HepG2 (cell line): ENCODE data around the gene AGT. TPM values are rescaled to one million over a fixed set of nuclear protein-coding genes. Genes with fewer than 3 reads are reported as not detected.

Experiments used
- HMGXB4 ChIP-seq, 2 experiments: sonication (generic) in 1 of 2; formaldehyde crosslinking in 1 of 2; IDR thresholded peaks; 2 replicates each; pipeline versions ENCODE4 v1.4.0 to v1.6.1; 2018 to 2020; ENCODE audit warnings: missing genetic modification reagents in 2 of 2, borderline replicate concordance in 1 of 2, low read depth in 1 of 2, mild to moderate bottlenecking in 1 of 2, missing biosample characterization in 1 of 2
- KMT2B ChIP-seq: IDR thresholded peaks from 2 replicates; pipeline ENCODE4 v1.6.1; 2016; ENCODE audit warnings: missing genetic modification reagents, missing compliant biosample characterization
- MBD4 ChIP-seq: IDR thresholded peaks from 2 replicates; pipeline ENCODE4 v1.6.1; 2012; ENCODE audit warnings: low read length, inconsistent platforms, borderline replicate concordance
- POGK ChIP-seq: sonication (generic); formaldehyde crosslinking; conservative IDR thresholded peaks from 2 replicates; pipeline ENCODE4 v1.8.0; 2022; ENCODE audit warnings: mild to moderate bottlenecking, moderate library complexity, missing genetic modification reagents
- SATB2 ChIP-seq: sonication (generic); formaldehyde crosslinking; IDR thresholded peaks from 2 replicates; pipeline ENCODE4 v1.5.0; 2020; ENCODE audit warnings: missing genetic modification reagents
- SSRP1 ChIP-seq: IDR thresholded peaks from 2 replicates; pipeline ENCODE4 v1.6.1; 2016; ENCODE audit warnings: control low read depth
- TCF7 ChIP-seq: sonication (generic); IDR thresholded peaks from 2 replicates; pipeline ENCODE4 v1.6.1; 2016; ENCODE audit warnings: antibody characterized with exemption, low read depth
- ZBTB7B ChIP-seq: sonication (generic); formaldehyde crosslinking; IDR thresholded peaks from 2 replicates; pipeline ENCODE4 v1.4.0; 2020; ENCODE audit warnings: missing genetic modification reagents
- ZNF589 ChIP-seq: sonication (generic); formaldehyde crosslinking; conservative IDR thresholded peaks from 2 replicates; pipeline ENCODE4 v1.8.0; 2022; ENCODE audit warnings: mild to moderate bottlenecking, moderate library complexity, missing genetic modification reagents
- polyA plus RNA-seq, 8 experiments: library from polyadenylated mRNA; depleted of rRNA in 3 of 8; stranded (reverse) in 7 of 8; unstranded in 1 of 8; fragments of >200 nt; fragmentation: Illumina TruSeq in 4 of 8; extraction: Trizol in 4 of 8; gene quantifications; 2 replicates each; pipeline versions ENCODE4 v1.2.1 to v1.2.3, GENCODE V29; 2011 to 2016; ENCODE audit warnings: low read depth in 4 of 8, missing spikeins in 1 of 8, mixed read lengths in 1 of 8; ENCODE audit not compliant: insufficient read depth in 1 of 8
- total RNA-seq, 5 experiments: library from RNA; depleted of rRNA; stranded (reverse); fragments of >200 nt; fragmentation: Illumina TruSeq; extraction: Trizol; gene quantifications; 2 replicates each; pipeline ENCODE4 v1.2.3, GENCODE V29; 2016; ENCODE audit warnings: low read depth in 1 of 5
- TF ChIP-seq, protein P1 (sequence below): IDR thresholded peaks from 2 replicates; pipeline ENCODE4 v1.6.1; 2016; ENCODE audit warnings: low read depth, borderline replicate concordance
- TF ChIP-seq, protein P2 (sequence below): sonication (generic); formaldehyde crosslinking; IDR thresholded peaks from 2 replicates; pipeline ENCODE4 v1.5.0; 2020; ENCODE audit warnings: missing genetic modification reagents, mild to moderate bottlenecking, borderline replicate concordance
- TF ChIP-seq, protein P3 (sequence below): sonication (generic); formaldehyde crosslinking; IDR thresholded peaks from 2 replicates; pipeline ENCODE4 v1.9.0; 2021; ENCODE audit warnings: missing genetic modification reagents, borderline replicate concordance
- TF ChIP-seq, protein P4 (sequence below), 2 experiments: sonication (generic) in 1 of 2; formaldehyde crosslinking in 1 of 2; IDR thresholded peaks; 2 replicates each; pipeline versions ENCODE4 v1.4.0 to v1.6.1; 2016 to 2020; ENCODE audit warnings: borderline replicate concordance in 1 of 2, low read depth in 1 of 2, mild to moderate bottlenecking in 1 of 2, missing genetic modification reagents in 1 of 2

Gene AGT
- total and polyA plus RNA-seq, 2 of the 13 experiments (the other 11 are each of a cell fraction or from before 2014, with no cell fraction given), result 892 to 2,071 TPM

DNA sequence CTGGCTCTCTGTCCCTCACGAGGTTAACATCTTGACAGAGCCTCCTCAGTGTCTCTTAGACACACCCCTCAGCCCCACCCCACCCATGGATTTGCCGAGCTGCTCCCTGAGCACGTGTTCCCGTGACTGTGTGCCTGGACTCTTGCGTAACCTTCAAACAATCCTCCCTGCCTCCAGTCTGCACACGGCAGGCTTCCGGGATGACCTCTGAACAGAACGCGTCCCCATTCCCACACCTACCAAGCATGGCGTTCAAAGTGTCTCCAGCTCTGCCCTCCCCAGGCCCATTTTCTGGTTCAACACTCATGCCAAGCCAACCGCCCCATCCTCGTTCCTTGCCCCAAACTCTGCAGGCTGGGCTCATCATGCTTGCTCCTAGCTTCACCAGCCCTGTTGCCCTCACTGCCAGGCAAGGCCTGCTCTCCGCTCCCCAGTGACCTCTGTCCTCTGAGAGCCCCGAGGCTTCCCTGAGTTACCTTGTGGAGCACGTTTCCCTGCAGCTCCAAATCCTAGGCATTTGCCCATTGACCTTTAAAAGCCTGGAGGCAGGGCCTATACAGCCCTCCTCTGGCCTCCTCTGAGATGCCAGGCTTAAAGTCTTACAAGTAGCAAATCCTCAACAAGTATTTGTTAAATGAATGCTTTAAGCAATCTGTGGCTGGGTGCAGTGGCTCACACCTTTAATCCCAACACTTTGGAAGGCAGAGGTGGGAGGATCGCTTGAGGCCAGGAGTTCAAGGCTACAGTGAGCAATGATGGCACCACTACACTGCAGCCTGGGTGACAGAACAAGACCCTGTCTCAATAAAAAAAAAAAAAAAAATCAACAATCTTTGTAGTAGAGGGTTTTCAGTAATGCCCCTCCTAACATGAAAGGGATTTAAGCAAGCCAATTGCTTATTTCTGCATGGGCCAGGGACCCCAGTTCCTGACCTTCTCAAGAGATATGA lies 5.0 kb downstream of the AGT start (continued):
- peak in 1 of 2 experiments; percentile 71; a peak in 2 of 4 replicates for TF ChIP-seq HMGXB4 (CRISPR knock-in tag; IDR thresholded peaks at IDR 0.05; ENCODE audit: borderline replicate concordance in 1 of 2, low read depth in 1 of 2)
- TF ChIP-seq, protein P1, sequence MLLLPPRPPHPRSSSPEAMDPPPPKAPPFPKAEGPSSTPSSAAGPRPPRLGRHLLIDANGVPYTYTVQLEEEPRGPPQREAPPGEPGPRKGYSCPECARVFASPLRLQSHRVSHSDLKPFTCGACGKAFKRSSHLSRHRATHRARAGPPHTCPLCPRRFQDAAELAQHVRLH (CRISPR knock-in tag), result peak; percentile 63; the same call in 1 of the 2 replicates
- no peak for TF ChIP-seq SSRP1
- peak; percentile 25 for TF ChIP-seq ZBTB7B (CRISPR knock-in tag)
- TF ChIP-seq, protein P2, sequence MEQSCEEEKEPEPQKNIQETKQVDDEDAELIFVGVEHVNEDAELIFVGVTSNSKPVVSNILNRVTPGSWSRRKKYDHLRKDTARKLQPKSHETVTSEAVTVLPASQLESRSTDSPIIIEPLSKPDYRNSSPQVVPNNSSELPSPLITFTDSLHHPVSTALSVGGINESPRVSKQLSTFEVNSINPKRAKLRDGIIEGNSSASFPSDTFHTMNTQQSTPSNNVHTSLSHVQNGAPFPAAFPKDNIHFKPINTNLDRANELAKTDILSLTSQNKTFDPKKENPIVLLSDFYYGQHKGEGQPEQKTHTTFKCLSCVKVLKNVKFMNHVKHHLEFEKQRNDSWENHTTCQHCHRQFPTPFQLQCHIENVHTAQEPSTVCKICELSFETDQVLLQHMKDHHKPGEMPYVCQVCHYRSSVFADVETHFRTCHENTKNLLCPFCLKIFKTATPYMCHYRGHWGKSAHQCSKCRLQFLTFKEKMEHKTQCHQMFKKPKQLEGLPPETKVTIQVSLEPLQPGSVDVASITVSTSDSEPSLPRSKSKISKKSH (CRISPR knock-in tag), result peak; percentile 62
- peak; percentile 84 for TF ChIP-seq POGK (CRISPR knock-in tag)
- TF ChIP-seq KMT2B (CRISPR knock-in tag), result peak; percentile 31; the same call in 1 of the 2 replicates
- TF ChIP-seq SATB2 (CRISPR knock-in tag), result no peak
- TF ChIP-seq, protein P3, sequence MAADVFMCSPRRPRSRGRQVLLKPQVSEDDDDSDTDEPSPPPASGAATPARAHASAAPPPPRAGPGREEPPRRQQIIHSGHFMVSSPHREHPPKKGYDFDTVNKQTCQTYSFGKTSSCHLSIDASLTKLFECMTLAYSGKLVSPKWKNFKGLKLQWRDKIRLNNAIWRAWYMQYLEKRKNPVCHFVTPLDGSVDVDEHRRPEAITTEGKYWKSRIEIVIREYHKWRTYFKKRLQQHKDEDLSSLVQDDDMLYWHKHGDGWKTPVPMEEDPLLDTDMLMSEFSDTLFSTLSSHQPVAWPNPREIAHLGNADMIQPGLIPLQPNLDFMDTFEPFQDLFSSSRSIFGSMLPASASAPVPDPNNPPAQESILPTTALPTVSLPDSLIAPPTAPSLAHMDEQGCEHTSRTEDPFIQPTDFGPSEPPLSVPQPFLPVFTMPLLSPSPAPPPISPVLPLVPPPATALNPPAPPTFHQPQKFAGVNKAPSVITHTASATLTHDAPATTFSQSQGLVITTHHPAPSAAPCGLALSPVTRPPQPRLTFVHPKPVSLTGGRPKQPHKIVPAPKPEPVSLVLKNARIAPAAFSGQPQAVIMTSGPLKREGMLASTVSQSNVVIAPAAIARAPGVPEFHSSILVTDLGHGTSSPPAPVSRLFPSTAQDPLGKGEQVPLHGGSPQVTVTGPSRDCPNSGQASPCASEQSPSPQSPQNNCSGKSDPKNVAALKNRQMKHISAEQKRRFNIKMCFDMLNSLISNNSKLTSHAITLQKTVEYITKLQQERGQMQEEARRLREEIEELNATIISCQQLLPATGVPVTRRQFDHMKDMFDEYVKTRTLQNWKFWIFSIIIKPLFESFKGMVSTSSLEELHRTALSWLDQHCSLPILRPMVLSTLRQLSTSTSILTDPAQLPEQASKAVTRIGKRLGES, result peak; percentile 92; the same call in 1 of the 2 replicates
- peak; percentile 86 for TF ChIP-seq ZNF589
- no peak for TF ChIP-seq MBD4
- TF ChIP-seq TCF7, result peak; percentile 83
- TF ChIP-seq, protein P4, sequence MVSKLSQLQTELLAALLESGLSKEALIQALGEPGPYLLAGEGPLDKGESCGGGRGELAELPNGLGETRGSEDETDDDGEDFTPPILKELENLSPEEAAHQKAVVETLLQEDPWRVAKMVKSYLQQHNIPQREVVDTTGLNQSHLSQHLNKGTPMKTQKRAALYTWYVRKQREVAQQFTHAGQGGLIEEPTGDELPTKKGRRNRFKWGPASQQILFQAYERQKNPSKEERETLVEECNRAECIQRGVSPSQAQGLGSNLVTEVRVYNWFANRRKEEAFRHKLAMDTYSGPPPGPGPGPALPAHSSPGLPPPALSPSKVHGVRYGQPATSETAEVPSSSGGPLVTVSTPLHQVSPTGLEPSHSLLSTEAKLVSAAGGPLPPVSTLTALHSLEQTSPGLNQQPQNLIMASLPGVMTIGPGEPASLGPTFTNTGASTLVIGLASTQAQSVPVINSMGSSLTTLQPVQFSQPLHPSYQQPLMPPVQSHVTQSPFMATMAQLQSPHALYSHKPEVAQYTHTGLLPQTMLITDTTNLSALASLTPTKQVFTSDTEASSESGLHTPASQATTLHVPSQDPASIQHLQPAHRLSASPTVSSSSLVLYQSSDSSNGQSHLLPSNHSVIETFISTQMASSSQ (IDR thresholded peaks at IDR 0.05; ENCODE audit: low read depth), result peak; percentile 58; the same call in 1 of the 2 replicates
- TF ChIP-seq, protein P4 (CRISPR knock-in tag; IDR thresholded peaks at IDR 0.05; ENCODE audit: borderline replicate concordance), result peak; percentile 90
